HG03378 (cell line): Measurements from ENCODE around the gene NFAM1.

Experiments used
- ATAC-seq: cut with Tn5 transposase; IDR thresholded peaks from one replicate; pipeline ENCODE4 v1.9.1; 2021; ENCODE audit warnings: mild to moderate bottlenecking, moderate library complexity; ENCODE audit not compliant: unreplicated experiment

Gene NFAM1

GRCh38 chr22:42416671-42417230 is 15.5 kb downstream of the NFAM1 start:
- no peak for ATAC-seq

GRCh38 chr22:42414565-42415303 is 17.5 kb downstream of the NFAM1 start:
- ATAC-seq, result no peak

- ATAC-seq, result no peak
Measured at GRCh38 chr22:42414021-42414420, 18.2 kb downstream of the NFAM1 start.

- no peak for ATAC-seq
Measured at GRCh38 chr22:42412744-42413333, 19.4 kb downstream of the NFAM1 start.

- ATAC-seq, result no peak
Measured at GRCh38 chr22:42410708-42411107, 21.5 kb downstream of the NFAM1 start.

GRCh38 chr22:42408810-42409529 is 23.2 kb downstream of the NFAM1 start:
- ATAC-seq, result no peak

- no peak for ATAC-seq
Measured at GRCh38 chr22:42408276-42408675, 23.9 kb downstream of the NFAM1 start.

GRCh38 chr22:42404266-42404665 is 27.9 kb downstream of the NFAM1 start:
- ATAC-seq, result no peak

GRCh38 chr22:42401535-42402334 is 30.5 kb downstream of the NFAM1 start:
- no peak for ATAC-seq

GRCh38 chr22:42400811-42401534 is 31.2 kb downstream of the NFAM1 start:
- ATAC-seq, result no peak

- no peak for ATAC-seq
Measured at GRCh38 chr22:42399315-42400271, 32.6 kb downstream of the NFAM1 start.

- ATAC-seq, result peak; percentile 58
Measured at GRCh38 chr22:42397332-42398249, 34.6 kb downstream of the NFAM1 start.

- ATAC-seq, result peak; percentile 22
Measured at GRCh38 chr22:42396621-42397331, 35.4 kb downstream of the NFAM1 start.

- ATAC-seq, result no peak
Measured at GRCh38 chr22:42389143-42389542, 43.1 kb downstream of the NFAM1 start.

GRCh38 chr22:42388130-42388797 is 43.9 kb downstream of the NFAM1 start:
- no peak for ATAC-seq

GRCh38 chr22:42387631-42388030 is 44.6 kb downstream of the NFAM1 start:
- no peak for ATAC-seq

GRCh38 chr22:42385696-42386095 is 46.5 kb downstream of the NFAM1 start:
- ATAC-seq, result no peak
